IPS-11a (cell line): ENCODE measurements around the gene PRKCA.

Experiments
- H3K4me3 ChIP-seq: one replicate; pipeline ENCODE4 v1.5.1; 2013; ENCODE audit warnings: low read depth, low read length, control low read depth

Gene PRKCA

GRCh38 chr17:66567234-66568170, 265.1 kb downstream of the PRKCA start:
- no peak overlapping the region for H3K4me3 ChIP-seq

- no peak overlapping the region for H3K4me3 ChIP-seq
Observed at GRCh38 chr17:66569572-66569971, 267.2 kb downstream of the PRKCA start.

GRCh38 chr17:66570447-66571195, 268.2 kb downstream of the PRKCA start:
- H3K4me3 ChIP-seq = no peak overlapping the region

- no peak overlapping the region for H3K4me3 ChIP-seq
Observed at GRCh38 chr17:66571745-66572144, 269.3 kb downstream of the PRKCA start.

GRCh38 chr17:66573078-66573477, 270.7 kb downstream of the PRKCA start:
- no peak overlapping the region for H3K4me3 ChIP-seq

- no peak overlapping the region for H3K4me3 ChIP-seq
Observed at GRCh38 chr17:66574123-66574522, 271.7 kb downstream of the PRKCA start.

GRCh38 chr17:66576473-66576872, 274.1 kb downstream of the PRKCA start:
- H3K4me3 ChIP-seq = no peak overlapping the region

- no peak overlapping the region for H3K4me3 ChIP-seq
Observed at GRCh38 chr17:66577041-66577440, 274.6 kb downstream of the PRKCA start.

- no peak overlapping the region for H3K4me3 ChIP-seq
Observed at GRCh38 chr17:66578781-66579489, 276.5 kb downstream of the PRKCA start.

- H3K4me3 ChIP-seq = no peak overlapping the region
Observed at GRCh38 chr17:66579556-66579955, 277.1 kb downstream of the PRKCA start.

- no peak overlapping the region for H3K4me3 ChIP-seq
Observed at GRCh38 chr17:66580184-66580955, 278.0 kb downstream of the PRKCA start.

- no peak overlapping the region for H3K4me3 ChIP-seq
Observed at GRCh38 chr17:66580956-66581391, 278.6 kb downstream of the PRKCA start.

GRCh38 chr17:66582373-66583111, 280.1 kb downstream of the PRKCA start:
- H3K4me3 ChIP-seq = no peak overlapping the region

GRCh38 chr17:66583112-66583748, 280.8 kb downstream of the PRKCA start:
- H3K4me3 ChIP-seq = no peak overlapping the region

GRCh38 chr17:66584927-66585326, 282.5 kb downstream of the PRKCA start:
- H3K4me3 ChIP-seq = no peak overlapping the region

GRCh38 chr17:66585472-66585871, 283.1 kb downstream of the PRKCA start:
- no peak overlapping the region for H3K4me3 ChIP-seq

GRCh38 chr17:66589892-66590291, 287.5 kb downstream of the PRKCA start:
- H3K4me3 ChIP-seq = no peak overlapping the region

GRCh38 chr17:66593116-66593515, 290.7 kb downstream of the PRKCA start:
- no peak overlapping the region for H3K4me3 ChIP-seq

- no peak overlapping the region for H3K4me3 ChIP-seq
Observed at GRCh38 chr17:66595893-66596292, 293.5 kb downstream of the PRKCA start.
